ENCODE results near the gene RFESD. TPM values are rescaled to one million over a fixed set of nuclear protein-coding genes. Genes with fewer than 3 reads are reported as not detected.

Gene RFESD
- total RNA-seq, 4 donors from 2014 or later = 0.11 to 3.6 (median 1.0) TPM

- TF ChIP-seq POLR2A (IDR thresholded peaks at IDR 0.05) (no peak), CTCF (IDR thresholded peaks at IDR 0.05) (no peak)
- no peak for DNase-seq
- Histone ChIP-seq H3K4me1 (peaks cover 0 to 12% (median 3%) of the 10 kb centered on the region in 3 donors), H3K27me3 (no peaks in the 10 kb centered on the region), H3K36me3 (no peaks in the 10 kb centered on the region), H3K27ac (no peak overlapping the region), H3K4me3 (no peak overlapping the region), H3K9me3 (no peaks in the 10 kb centered on the region)
- intact Hi-C loops (cut with DNase I) = no loop called here
- 56 to 61% methylated on average over 1 of the region's 1 CpG for WGBS, 2 donors
Observed at GRCh38 chr5:95671826-95672225, 25.2 kb downstream of the RFESD start.

- no peaks in the 10 kb centered on the region for H3K36me3 ChIP-seq
- no peaks in the 10 kb centered on the region for H3K27me3 ChIP-seq
- H3K4me3 ChIP-seq = no peak overlapping the region
- TF ChIP-seq CTCF (IDR thresholded peaks at IDR 0.05) (no peak), POLR2A (IDR thresholded peaks at IDR 0.05) (no peak)
- DNase-seq = no peak
- no peaks in the 10 kb centered on the region for H3K9me3 ChIP-seq
- no peak overlapping the region for H3K27ac ChIP-seq
- peaks cover 0 to 12% (median 3%) of the 10 kb centered on the region in 3 donors for H3K4me1 ChIP-seq
- intact Hi-C loops (cut with DNase I) = no loop called here
Observed at GRCh38 chr5:95672641-95673040, 26.1 kb downstream of the RFESD start.

DNA sequence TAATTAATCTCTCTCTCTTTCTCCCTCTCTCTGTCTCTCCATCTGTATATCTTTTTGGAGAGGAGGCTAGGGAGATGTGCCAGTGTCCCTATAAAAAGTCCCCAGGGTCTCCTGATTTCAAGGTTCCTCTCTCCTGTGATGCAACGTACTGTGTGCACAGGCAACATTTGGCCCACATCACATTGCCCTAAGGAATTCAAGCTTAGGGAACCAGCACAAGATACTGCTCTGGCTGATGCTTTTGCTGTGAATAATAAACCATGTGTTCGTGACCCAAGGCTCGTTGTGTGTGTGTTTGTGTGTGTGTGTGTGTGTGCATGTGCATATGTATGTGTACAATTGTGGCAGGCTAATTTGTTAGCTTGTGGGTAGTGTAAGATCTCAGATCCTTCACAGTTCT is 26.5 kb downstream of the RFESD start:
- H3K4me3 ChIP-seq = no peak overlapping the region
- H3K36me3 ChIP-seq = no peaks in the 10 kb centered on the region
- WGBS, 2 donors = 66 to 67% methylated on average over 3 of the region's 3 CpGs
- H3K27ac ChIP-seq = no peak overlapping the region
- intact Hi-C loops (cut with DNase I) = no loop called here
- TF ChIP-seq CTCF (IDR thresholded peaks at IDR 0.05) = no peak
- TF ChIP-seq POLR2A (IDR thresholded peaks at IDR 0.05) = no peak
- peaks cover 0 to 12% (median 3%) of the 10 kb centered on the region in 3 donors for H3K4me1 ChIP-seq
- no peak for DNase-seq
- no peaks in the 10 kb centered on the region for H3K27me3 ChIP-seq
- no peaks in the 10 kb centered on the region for H3K9me3 ChIP-seq

DNA sequence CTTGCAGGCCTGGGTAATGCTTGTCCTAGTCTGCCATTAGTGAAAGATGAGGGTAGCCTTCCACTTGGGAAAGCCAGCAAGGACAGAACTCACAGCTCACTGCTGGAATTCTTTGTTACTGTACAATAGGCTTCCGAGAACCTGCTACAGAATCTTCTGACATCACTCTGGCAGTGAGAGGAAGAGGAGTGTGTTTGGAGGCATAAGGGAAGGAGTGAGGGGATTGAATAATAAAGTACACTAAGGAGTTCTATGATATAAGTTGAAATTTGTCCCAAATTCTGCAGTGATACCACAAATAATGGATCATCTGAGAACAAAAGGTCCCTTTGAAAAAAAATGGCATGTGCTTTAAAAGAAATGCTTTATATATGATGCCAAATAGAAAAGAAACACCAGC is 36.3 kb downstream of the RFESD start, which contains the start of gene SPATA9:
TSS of gene SPATA9 (minus strand) at position 101 of the 400 bp plus-strand sequence. CDS start 137 bp downstream, outside the sequence.
- WGBS, 2 donors = 89% methylated on average over 1 of the region's 1 CpG
- no peaks in the 10 kb centered on the region for H3K4me1 ChIP-seq
- no peak within 1 kb of the TSS for H3K4me3 ChIP-seq
- intact Hi-C loops (cut with DNase I) = no loop called here
- no peak within 1 kb of the TSS for H3K27ac ChIP-seq
- TF ChIP-seq POLR2A (IDR thresholded peaks at IDR 0.05) = no peak
- no peak for TF ChIP-seq CTCF (IDR thresholded peaks at IDR 0.05)
- H3K36me3 ChIP-seq = no peaks in the 10 kb centered on the region
- H3K27me3 ChIP-seq = no peaks in the 10 kb centered on the region
- no peak for DNase-seq
- no peaks in the 10 kb centered on the region for H3K9me3 ChIP-seq

DNA sequence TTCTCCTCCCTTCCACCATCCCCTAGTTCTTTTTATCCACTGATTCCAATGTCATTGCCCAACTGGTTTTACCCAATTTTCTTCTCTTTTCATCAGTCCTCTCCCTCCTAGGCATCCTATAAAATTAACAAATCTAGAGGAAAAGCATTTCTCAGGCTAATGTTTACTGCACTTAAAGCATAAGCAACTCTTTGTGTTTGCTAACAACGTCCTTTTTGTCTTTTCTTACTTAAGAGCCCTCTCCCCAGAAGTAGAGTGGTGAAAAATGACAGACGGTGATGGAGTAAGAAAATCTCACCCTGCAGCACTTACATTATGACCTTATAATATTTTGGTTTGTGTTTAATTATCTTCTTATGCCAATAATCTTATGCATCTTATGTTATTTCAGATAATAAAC is 37.8 kb downstream of the RFESD start:
- H3K27me3 ChIP-seq = no peaks in the 10 kb centered on the region
- H3K4me1 ChIP-seq = no peaks in the 10 kb centered on the region
- no peak overlapping the region for H3K4me3 ChIP-seq
- intact Hi-C loops (cut with DNase I) = no loop called here
- no peaks in the 10 kb centered on the region for H3K9me3 ChIP-seq
- no peaks in the 10 kb centered on the region for H3K36me3 ChIP-seq
- 82 to 88% methylated on average over 2 of the region's 2 CpGs for WGBS, 2 donors
- TF ChIP-seq POLR2A (IDR thresholded peaks at IDR 0.05) (no peak), CTCF (IDR thresholded peaks at IDR 0.05) (no peak)
- no peak overlapping the region for H3K27ac ChIP-seq
- no peak for DNase-seq
